ENCODE measurements around the gene AHCYL1. TPM values are rescaled to one million over a fixed set of nuclear protein-coding genes. Genes with fewer than 3 reads are reported as not detected.
A peak's percentile ranks its signal among the peaks of the same experiment; 100 is the strongest.
"Not testable (repeated sequence)": the region's sequence is repeated elsewhere in the genome, so short reads cannot be mapped to it uniquely, and the experiment has no call there.

AHCYL1 gene
- total RNA-seq, result 10 to 100 TPM; 89.6 to 92.3 TPM

DNA sequence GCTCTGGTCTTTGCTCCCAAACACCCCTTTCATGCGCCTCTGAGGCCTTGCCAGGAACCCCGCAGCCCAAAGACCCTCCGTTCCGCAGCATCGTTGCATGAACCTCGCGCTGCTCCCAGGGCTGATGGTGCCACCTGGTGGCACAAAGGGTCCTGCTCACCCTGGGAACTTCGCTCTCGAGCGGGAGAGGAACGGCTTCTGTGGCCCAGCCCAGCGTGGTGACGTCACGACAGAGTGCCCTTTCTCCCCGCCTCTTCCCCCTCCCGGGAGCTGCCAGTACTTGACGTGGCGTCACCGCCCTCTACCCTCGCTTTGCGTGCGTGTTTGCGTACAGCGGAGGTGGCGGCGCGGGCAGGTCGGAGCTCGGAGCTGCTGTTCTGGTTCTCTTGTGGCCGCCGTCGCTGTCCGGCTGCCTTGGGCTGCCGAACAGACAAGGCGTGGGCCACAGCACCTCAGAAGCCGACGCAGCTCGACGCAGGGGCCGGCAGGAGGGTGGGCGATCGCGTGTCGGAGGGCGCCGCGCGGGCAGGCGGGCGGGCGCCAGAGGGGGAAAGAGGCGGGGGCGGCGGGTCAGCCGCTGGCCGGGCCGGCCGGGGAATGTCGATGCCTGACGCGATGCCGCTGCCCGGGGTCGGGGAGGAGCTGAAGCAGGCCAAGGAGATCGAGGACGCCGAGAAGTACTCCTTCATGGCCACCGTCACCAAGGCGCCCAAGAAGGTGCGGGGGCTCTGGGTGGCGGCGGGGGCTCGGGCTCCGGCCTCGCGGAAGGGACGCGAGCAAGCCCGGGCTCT, at the start of gene AHCYL1:
Gene AHCYL1, plus strand, starts transcription at position 310 of the 791 bp plus-strand sequence. Its CDS starts 288 bp downstream, at position 598.
- CTCF ChIA-PET, result interaction anchor here (0.5 to 14.1 kb wide), 93 partner anchors 9 to 663 kb away, joined by 3 to 723 read pairs (median 5); partner anchors contain the start of genes AMPD2, CSF1, EPS8L3 and GNAI3
- H3K27me3 Mint-ChIP-seq, result no peaks in the 10 kb centered on the region
- H3K4me1 Mint-ChIP-seq (ENCODE audit: low read depth), result peaks cover 39% of the 10 kb centered on the region
- H3K9me3 Mint-ChIP-seq, result no peaks in the 10 kb centered on the region
- POLR2A ChIA-PET, result interaction anchor here (0.6 to 2.9 kb wide), 20 partner anchors 9 to 438 kb away, joined by 3 to 17 read pairs (median 4); partner anchors contain the start of genes GNAI3, GNAT2, GSTM4 and RBM15
- H3K27ac Mint-ChIP-seq, result peak within 1 kb of the TSS; percentile 92
- intact Hi-C loops (cut with micrococcal nuclease), result loop anchor here (1.0 to 2.0 kb wide), 10 partner anchors 9 to 502 kb away; partner anchors contain the start of genes ATXN7L2 and CSF1
- DNase-seq, result peak; percentile 100
- H3K4me3 Mint-ChIP-seq, result peak within 1 kb of the TSS; percentile 99
- H3K36me3 Mint-ChIP-seq, result peaks cover 10% of the 10 kb centered on the region

DNA sequence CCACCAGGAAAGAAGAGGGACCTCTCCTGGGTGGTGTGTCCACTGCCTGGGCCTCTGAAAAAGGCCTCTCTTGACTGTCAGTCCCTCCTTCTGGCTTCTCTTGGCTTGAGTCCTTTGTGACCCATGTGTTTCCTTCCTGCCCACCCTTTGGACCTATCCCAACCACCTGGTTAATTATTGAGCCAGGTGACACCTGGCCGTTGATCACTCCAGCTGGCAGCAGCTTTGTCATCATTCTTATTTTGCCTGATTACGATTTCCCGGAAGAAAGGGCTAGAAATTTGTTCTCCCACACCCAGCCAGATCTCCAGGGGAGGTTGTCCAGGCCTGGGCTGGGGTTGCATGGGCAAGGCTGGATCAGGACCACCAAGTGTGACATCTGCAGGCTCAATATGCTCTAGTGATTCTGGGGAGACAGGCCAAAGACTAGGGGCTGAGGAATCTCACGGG, 49.1 kb upstream of the AHCYL1 start:
- no peak for DNase-seq
- no peak overlapping the region for H3K27ac Mint-ChIP-seq
- intact Hi-C loops (cut with micrococcal nuclease), result no loop called here
- no peak overlapping the region for H3K4me3 Mint-ChIP-seq
- H3K4me1 Mint-ChIP-seq (ENCODE audit: low read depth), result peaks cover 5% of the 10 kb centered on the region
- CTCF ChIA-PET, result no interaction called here
- H3K9me3 Mint-ChIP-seq, result peaks cover 22% of the 10 kb centered on the region
- peaks cover 2% of the 10 kb centered on the region for H3K27me3 Mint-ChIP-seq
- POLR2A ChIA-PET, result no interaction called here
- peaks cover 5% of the 10 kb centered on the region for H3K36me3 Mint-ChIP-seq

DNA sequence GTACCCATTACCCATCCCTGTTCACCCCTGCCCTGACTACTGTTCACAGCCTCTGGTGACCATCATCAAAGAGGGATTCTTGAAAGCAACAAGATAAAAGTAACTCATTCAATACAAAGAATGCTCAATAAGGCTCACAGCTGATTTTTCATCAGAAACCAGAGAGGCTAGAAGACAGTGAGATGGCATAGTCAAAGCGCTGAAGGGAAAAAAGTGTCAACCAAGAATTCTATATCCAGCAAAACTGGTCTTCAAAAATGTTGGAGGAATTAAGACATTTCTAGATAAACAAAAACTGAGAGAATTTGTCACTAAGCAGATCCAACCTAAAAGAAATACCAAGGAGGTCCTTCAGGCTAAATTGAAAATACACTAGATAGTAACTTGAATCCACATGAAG, 46.8 kb upstream of the AHCYL1 start:
- Mint-ChIP-seq H3K4me1 (ENCODE audit: low read depth) (peaks cover 5% of the 10 kb centered on the region), H3K27me3 (peaks cover 2% of the 10 kb centered on the region), H3K9me3 (peaks cover 22% of the 10 kb centered on the region), H3K36me3 (peaks cover 5% of the 10 kb centered on the region), H3K4me3 (no peak overlapping the region), H3K27ac (no peak overlapping the region)
- ChIA-PET CTCF (no interaction called here), POLR2A (no interaction called here)
- intact Hi-C loops (cut with micrococcal nuclease), result no loop called here
- DNase-seq, result no peak

DNA sequence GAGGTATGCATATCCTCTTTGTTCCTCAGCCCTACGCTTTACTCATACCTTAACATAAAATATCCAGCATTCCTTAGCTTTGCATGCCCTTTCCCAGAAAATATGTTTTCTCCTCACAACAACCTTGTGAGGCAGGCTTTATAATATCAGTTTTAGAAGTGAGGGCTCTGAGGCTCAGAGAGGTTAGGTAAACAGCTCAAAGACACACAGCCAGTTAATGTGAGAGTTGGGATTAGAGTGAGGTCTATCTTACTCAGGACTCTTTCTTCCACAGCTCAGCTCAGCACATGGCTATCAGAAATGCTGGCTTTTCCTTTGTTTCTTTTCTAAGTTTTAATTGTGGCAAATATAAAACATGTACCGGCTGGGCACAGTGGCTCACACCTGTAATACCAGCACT, 46.0 kb upstream of the AHCYL1 start:
- H3K4me3 Mint-ChIP-seq, result no peak overlapping the region
- H3K36me3 Mint-ChIP-seq, result peaks cover 5% of the 10 kb centered on the region
- no peak for DNase-seq
- H3K27ac Mint-ChIP-seq, result no peak overlapping the region
- ChIA-PET CTCF (interaction anchor here (0.7 to 1.5 kb wide), 2 partner anchors 10 to 162 kb away, joined by 3 to 6 read pairs; no protein-coding TSS in a partner anchor), POLR2A (no interaction called here)
- peaks cover 3% of the 10 kb centered on the region for H3K27me3 Mint-ChIP-seq
- H3K4me1 Mint-ChIP-seq (ENCODE audit: low read depth), result peaks cover 5% of the 10 kb centered on the region
- intact Hi-C loops (cut with micrococcal nuclease), result no loop called here
- peaks cover 22% of the 10 kb centered on the region for H3K9me3 Mint-ChIP-seq

DNA sequence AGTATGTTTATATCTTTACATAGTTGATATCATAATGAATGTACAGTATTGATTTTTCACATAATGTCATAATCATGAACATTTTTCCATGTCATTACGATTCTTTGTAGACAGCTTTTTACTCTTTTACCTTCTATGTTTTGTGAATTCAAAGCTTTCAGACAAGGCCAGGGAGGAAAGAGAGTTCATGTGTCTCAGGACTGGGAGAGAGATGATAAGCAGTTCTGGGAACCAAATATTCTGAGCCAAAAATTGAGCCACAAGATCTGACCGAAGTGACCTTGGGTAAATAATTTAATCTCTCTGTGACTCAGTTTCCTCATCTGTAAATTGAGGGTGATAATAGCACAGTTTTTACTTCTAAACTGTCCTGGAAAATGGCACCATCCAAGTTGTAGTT, 42.1 kb upstream of the AHCYL1 start:
- Mint-ChIP-seq H3K36me3 (peaks cover 2% of the 10 kb centered on the region), H3K27ac (no peak overlapping the region), H3K9me3 (peaks cover 13% of the 10 kb centered on the region), H3K27me3 (peaks cover 2% of the 10 kb centered on the region), H3K4me1 (ENCODE audit: low read depth) (peaks cover 2% of the 10 kb centered on the region), H3K4me3 (no peak overlapping the region)
- CTCF ChIA-PET, result interaction anchor here (0.9 to 1.1 kb wide), 2 partner anchors 41 to 42 kb away, joined by 4 to 6 read pairs; partner anchors contain the start of gene AHCYL1
- POLR2A ChIA-PET, result no interaction called here
- no peak for DNase-seq
- intact Hi-C loops (cut with micrococcal nuclease), result no loop called here

DNA sequence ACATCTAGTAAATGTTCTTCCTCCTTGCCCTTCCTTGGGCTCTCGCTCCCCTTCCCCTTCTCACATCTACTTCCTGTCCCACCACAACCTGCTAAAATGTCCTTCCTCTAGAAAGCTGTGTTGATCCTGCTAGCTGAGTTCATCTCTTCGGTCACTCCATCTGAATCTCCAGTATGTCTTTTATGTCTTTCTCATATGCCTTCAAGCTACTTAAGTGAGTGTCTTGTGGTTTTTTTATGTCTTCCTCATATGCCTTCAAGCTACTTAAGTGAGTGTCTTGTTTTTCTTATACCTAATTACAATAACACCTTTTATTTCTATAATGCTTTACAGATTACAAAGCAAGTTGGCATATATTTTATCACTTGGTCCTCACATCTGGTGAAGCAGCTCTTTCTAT, 40.0 kb upstream of the AHCYL1 start:
- no peak for DNase-seq
- POLR2A ChIA-PET, result no interaction called here
- H3K9me3 Mint-ChIP-seq, result no peaks in the 10 kb centered on the region
- intact Hi-C loops (cut with micrococcal nuclease), result no loop called here
- no peak overlapping the region for H3K4me3 Mint-ChIP-seq
- H3K4me1 Mint-ChIP-seq (ENCODE audit: low read depth), result peaks cover 9% of the 10 kb centered on the region
- CTCF ChIA-PET, result interaction anchor here (1.2 to 1.5 kb wide), 2 partner anchors 40 to 170 kb away, joined by 4 to 6 read pairs; partner anchors contain the start of gene AHCYL1
- H3K27ac Mint-ChIP-seq, result no peak overlapping the region
- H3K36me3 Mint-ChIP-seq, result no peaks in the 10 kb centered on the region
- H3K27me3 Mint-ChIP-seq, result peaks cover 2% of the 10 kb centered on the region

DNA sequence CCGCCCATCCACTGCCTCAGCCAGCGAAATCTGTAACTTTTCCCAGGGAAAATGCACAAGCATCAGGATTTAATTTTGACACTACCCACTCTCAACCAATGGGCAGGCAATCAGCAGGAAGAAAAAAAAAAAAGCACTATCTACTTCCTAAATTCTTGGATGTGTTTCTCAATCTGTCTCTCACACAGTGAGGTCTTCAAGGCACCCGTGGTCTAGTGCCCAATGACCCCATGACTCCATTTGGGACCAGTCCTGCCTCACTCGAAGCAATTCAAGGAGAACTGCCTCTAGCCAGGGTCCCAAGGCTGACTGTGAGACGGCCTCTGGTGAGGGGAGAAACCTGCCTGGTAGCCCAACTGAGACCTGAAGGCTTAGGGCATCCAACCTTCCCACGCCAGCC, 38.1 kb upstream of the AHCYL1 start:
- Mint-ChIP-seq H3K27me3 (peaks cover 2% of the 10 kb centered on the region), H3K4me3 (no peak overlapping the region), H3K27ac (no peak overlapping the region), H3K36me3 (no peaks in the 10 kb centered on the region), H3K4me1 (ENCODE audit: low read depth) (peaks cover 9% of the 10 kb centered on the region), H3K9me3 (no peaks in the 10 kb centered on the region)
- intact Hi-C loops (cut with micrococcal nuclease), result no loop called here
- no peak for DNase-seq
- CTCF ChIA-PET, result interaction anchor here (1.2 kb wide), 1 partner anchor 37 kb away, joined by 3 read pairs; no protein-coding TSS in a partner anchor
- POLR2A ChIA-PET, result no interaction called here

DNA sequence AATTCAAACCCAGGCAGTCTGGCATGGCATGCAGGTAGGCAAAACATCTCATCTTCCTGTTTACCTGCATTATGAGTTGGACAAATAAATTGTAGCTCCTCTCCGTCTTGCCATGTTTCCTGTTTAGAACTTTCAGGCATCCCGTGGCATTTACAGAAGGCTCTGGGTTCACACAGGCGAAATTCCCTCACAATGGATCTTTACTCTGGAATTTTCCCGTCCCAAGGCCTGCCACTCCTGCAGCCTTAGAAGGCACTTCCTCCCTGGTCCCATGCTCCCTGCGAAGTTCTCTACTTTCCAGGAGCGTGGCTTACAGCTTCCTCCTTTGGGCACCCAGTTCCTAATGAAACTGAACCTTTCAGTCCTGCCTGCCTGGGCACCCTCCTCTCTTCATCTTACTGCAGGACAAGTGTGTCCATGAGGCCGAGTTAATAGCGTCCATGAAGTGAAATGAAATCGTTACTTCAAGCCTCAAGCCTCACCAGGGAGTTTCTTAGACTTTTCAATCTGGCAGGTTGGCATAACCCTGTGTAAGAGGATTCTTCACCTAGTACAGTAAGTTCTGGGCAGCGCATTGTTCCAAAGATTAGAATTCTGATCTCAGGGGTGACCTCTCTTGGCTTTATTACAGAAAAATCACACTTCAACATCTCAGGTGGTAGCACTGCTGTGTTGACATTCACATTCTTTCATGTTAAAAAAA, 36.8 kb upstream of the AHCYL1 start:
- H3K4me3 Mint-ChIP-seq, result no peak overlapping the region
- H3K27me3 Mint-ChIP-seq, result peaks cover 2% of the 10 kb centered on the region
- no peaks in the 10 kb centered on the region for H3K36me3 Mint-ChIP-seq
- no peak for DNase-seq
- H3K9me3 Mint-ChIP-seq, result no peaks in the 10 kb centered on the region
- ChIA-PET POLR2A (no interaction called here), CTCF (interaction anchor here (0.8 to 1.6 kb wide), 3 partner anchors 9 to 36 kb away, joined by 3 read pairs; no protein-coding TSS in a partner anchor)
- H3K4me1 Mint-ChIP-seq (ENCODE audit: low read depth), result peaks cover 9% of the 10 kb centered on the region
- intact Hi-C loops (cut with micrococcal nuclease), result no loop called here
- no peak overlapping the region for H3K27ac Mint-ChIP-seq

DNA sequence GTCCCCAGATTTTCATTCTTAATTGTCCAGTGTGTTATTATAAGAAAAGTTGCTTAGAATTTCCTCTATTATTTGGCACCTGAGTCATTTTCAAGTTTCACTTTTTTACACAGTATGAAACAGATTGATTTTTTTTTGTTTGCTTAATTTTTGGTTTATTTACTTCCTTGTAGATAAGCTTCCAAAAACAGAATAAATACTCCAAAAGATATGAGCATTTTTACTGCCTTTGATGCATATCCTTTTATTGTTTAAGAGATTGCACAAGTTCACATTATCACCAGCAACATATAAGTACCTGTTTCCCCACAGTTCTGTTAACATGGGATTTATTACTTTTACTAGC, 36.3 kb upstream of the AHCYL1 start:
- Mint-ChIP-seq H3K4me3 (no peak overlapping the region), H3K36me3 (no peaks in the 10 kb centered on the region), H3K9me3 (no peaks in the 10 kb centered on the region), H3K27me3 (no peaks in the 10 kb centered on the region), H3K4me1 (ENCODE audit: low read depth) (peaks cover 9% of the 10 kb centered on the region), H3K27ac (no peak overlapping the region)
- intact Hi-C loops (cut with micrococcal nuclease), result no loop called here
- CTCF ChIA-PET, result interaction anchor here (0.8 to 1.6 kb wide), 3 partner anchors 9 to 29 kb away, joined by 3 read pairs; no protein-coding TSS in a partner anchor
- POLR2A ChIA-PET, result no interaction called here
- no peak for DNase-seq

DNA sequence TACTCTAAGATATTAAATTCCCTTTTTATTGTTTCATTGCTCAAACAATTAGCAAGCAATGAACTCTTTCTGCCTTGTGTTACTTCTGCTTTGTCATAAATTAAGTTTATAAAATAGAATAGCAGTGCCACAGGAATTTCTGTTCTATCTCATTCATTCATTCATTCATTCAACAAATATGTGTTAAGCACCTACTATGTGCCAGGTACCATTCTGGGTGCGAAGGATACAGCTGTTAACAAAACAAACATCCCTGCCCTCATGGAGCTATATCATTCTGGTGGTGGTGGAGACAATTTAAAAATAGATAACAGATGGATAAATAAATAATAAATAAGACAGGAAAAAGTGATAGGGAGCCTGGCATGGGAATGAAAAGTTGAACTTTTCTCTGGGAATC, 34.5 kb upstream of the AHCYL1 start:
- CTCF ChIA-PET, result interaction anchor here (1.1 kb wide), 1 partner anchor 79 kb away, joined by 3 read pairs; no protein-coding TSS in a partner anchor
- POLR2A ChIA-PET, result no interaction called here
- intact Hi-C loops (cut with micrococcal nuclease), result no loop called here
- DNase-seq, result no peak
- no peak overlapping the region for H3K4me3 Mint-ChIP-seq
- no peak overlapping the region for H3K27ac Mint-ChIP-seq
- no peaks in the 10 kb centered on the region for H3K36me3 Mint-ChIP-seq
- H3K27me3 Mint-ChIP-seq, result no peaks in the 10 kb centered on the region
- H3K4me1 Mint-ChIP-seq (ENCODE audit: low read depth), result peaks cover 7% of the 10 kb centered on the region
- no peaks in the 10 kb centered on the region for H3K9me3 Mint-ChIP-seq

DNA sequence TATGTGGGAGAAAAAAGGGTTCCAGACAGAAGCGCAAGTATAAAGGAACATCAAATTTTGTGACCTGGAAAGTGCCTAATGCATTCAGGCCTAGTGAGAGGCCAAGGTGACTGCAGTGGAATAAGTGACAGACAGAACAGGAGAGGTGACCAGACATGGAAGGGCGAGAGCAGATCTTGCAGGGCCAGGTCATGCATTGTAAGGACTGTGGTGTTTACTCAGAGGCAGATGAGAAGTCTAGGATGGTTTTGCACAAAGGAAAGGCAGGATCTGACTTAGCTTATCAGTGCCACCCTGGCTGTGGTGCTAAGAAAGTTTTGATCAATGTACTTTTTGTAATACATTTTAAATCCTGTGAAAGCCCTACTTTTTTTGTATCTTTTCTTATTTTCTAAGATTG, 34.1 kb upstream of the AHCYL1 start:
- H3K36me3 Mint-ChIP-seq, result no peaks in the 10 kb centered on the region
- no peak for DNase-seq
- H3K27ac Mint-ChIP-seq, result no peak overlapping the region
- H3K4me3 Mint-ChIP-seq, result no peak overlapping the region
- peaks cover 7% of the 10 kb centered on the region for H3K4me1 Mint-ChIP-seq (ENCODE audit: low read depth)
- ChIA-PET POLR2A (no interaction called here), CTCF (no interaction called here)
- intact Hi-C loops (cut with micrococcal nuclease), result no loop called here
- H3K9me3 Mint-ChIP-seq, result no peaks in the 10 kb centered on the region
- H3K27me3 Mint-ChIP-seq, result no peaks in the 10 kb centered on the region

DNA sequence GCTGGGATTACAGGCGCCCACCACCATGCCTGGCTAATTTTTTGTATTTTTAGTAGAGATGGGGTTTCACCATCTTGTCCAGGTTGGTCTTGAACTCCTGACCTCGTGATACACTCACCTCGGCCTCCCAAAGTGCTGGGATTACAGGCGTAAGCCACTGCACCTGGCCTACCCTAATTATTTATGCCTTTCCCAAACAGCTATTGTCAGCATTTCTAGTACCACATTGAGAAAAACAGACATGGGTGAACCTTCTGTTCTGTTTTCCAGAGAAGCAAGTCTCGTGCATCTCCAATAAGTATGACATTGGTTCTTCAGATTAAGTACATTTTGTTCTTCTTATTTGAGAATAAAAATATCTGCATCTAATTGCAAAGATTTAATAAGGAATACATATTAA, 33.1 kb upstream of the AHCYL1 start:
- H3K27ac Mint-ChIP-seq; H3K36me3 Mint-ChIP-seq; H3K4me1 Mint-ChIP-seq (ENCODE audit: low read depth); H3K27me3 Mint-ChIP-seq; H3K4me3 Mint-ChIP-seq; DNase-seq; H3K9me3 Mint-ChIP-seq; POLR2A ChIA-PET; intact Hi-C loops (cut with micrococcal nuclease): not testable (repeated sequence)
- CTCF ChIA-PET, result interaction anchor here (0.6 kb wide), 1 partner anchor 155 kb away, joined by 4 read pairs; no protein-coding TSS in a partner anchor
